Right ventricle myocardium superior (tissue), 1 donor: ENCODE results near the gene IMP3. TPM values are rescaled to one million over a fixed set of nuclear protein-coding genes. Genes with fewer than 3 reads are reported as not detected.

ENCODE experiments used
- ATAC-seq: fragments of 200-7000 bp; cut with Tn5 transposase; one replicate; pipeline ENCODE4 v1.9.1; 2020; ENCODE audit warnings: mild to moderate bottlenecking; ENCODE audit not compliant: poor library complexity
- DNase-seq: peaks from one replicate; pipeline ENCODE4 v3.0.0-alpha.2; 2020
- intact Hi-C: fragments of 100-400 bp; cut with DNase I; formaldehyde crosslinking; loops from one replicate; pipeline ENCODE4 v1.11.2; 2022
- total RNA-seq: library from RNA; stranded (reverse); fragmentation: NEBNext Ultra II Directional; extraction: Animal tissue kit (Norgen Biotek cat#: 25700); gene quantifications from one replicate; pipeline ENCODE4 v1.2.1, GENCODE V29; 2021
- donor health status: DM: no; HTN: yes; CAD: no; lungs with severe emphysema.

Gene IMP3
- total RNA-seq, 1 donor from 2014 or later, result 41.7 TPM

GRCh38 chr15:75675579-75676404, 35.8 kb upstream of the IMP3 start:
- peak; percentile 65 for DNase-seq
- peak; percentile 18 for ATAC-seq
- intact Hi-C loops, result no loop called here

GRCh38 chr15:75674366-75674765, 34.3 kb upstream of the IMP3 start:
- intact Hi-C loops, result no loop called here
- DNase-seq, result no peak
- no peak for ATAC-seq

GRCh38 chr15:75673426-75674235, 33.6 kb upstream of the IMP3 start:
- peak; percentile 89 for DNase-seq
- intact Hi-C loops, result no loop called here
- peak; percentile 67 for ATAC-seq

- intact Hi-C loops, result no loop called here
- DNase-seq (peak; percentile 66), ATAC-seq (peak; percentile 43)
Observed at GRCh38 chr15:75672646-75673425, 32.8 kb upstream of the IMP3 start.

GRCh38 chr15:75671730-75672602, 31.9 kb upstream of the IMP3 start:
- ATAC-seq (no peak), DNase-seq (no peak)
- intact Hi-C loops, result no loop called here

- ATAC-seq (no peak), DNase-seq (no peak)
- intact Hi-C loops, result no loop called here
Observed at GRCh38 chr15:75669879-75670212, 29.8 kb upstream of the IMP3 start.

GRCh38 chr15:75669191-75669878, 29.3 kb upstream of the IMP3 start:
- DNase-seq, result no peak
- intact Hi-C loops, result no loop called here
- no peak for ATAC-seq

GRCh38 chr15:75666823-75667501, 26.9 kb upstream of the IMP3 start:
- DNase-seq, result peak; percentile 70
- peak; percentile 63 for ATAC-seq
- intact Hi-C loops, result no loop called here

GRCh38 chr15:75663931-75664421, 24.0 kb upstream of the IMP3 start:
- DNase-seq (no peak), ATAC-seq (no peak)
- intact Hi-C loops, result no loop called here

- no peak for DNase-seq
- intact Hi-C loops, result no loop called here
- no peak for ATAC-seq
Observed at GRCh38 chr15:75662823-75663519, 22.9 kb upstream of the IMP3 start.

- intact Hi-C loops, result no loop called here
- ATAC-seq (no peak), DNase-seq (no peak)
Observed at GRCh38 chr15:75661756-75662140, 21.7 kb upstream of the IMP3 start.

- ATAC-seq, result peak; percentile 89
- peak; percentile 90 for DNase-seq
- intact Hi-C loops, result no loop called here
Observed at GRCh38 chr15:75661100-75661755, 21.2 kb upstream of the IMP3 start.

- intact Hi-C loops, result no loop called here
- DNase-seq (no peak), ATAC-seq (no peak)
Observed at GRCh38 chr15:75659928-75660645, 20.1 kb upstream of the IMP3 start.

GRCh38 chr15:75659141-75659771, 19.2 kb upstream of the IMP3 start:
- intact Hi-C loops, result no loop called here

GRCh38 chr15:75656813-75657212, 16.8 kb upstream of the IMP3 start:
- no peak for ATAC-seq
- no peak for DNase-seq
- intact Hi-C loops, result no loop called here

More at GRCh38 chr15:75659141-75659771, 19.2 kb upstream of the IMP3 start:
- DNase-seq (no peak), ATAC-seq (no peak)
